Measurements from ENCODE around the gene CARD14. TPM values are rescaled to one million over a fixed set of nuclear protein-coding genes. Genes with fewer than 3 reads are reported as not detected.
"Not testable (repeated sequence)": the region's sequence is repeated elsewhere in the genome, so short reads cannot be mapped to it uniquely, and the experiment has no call there.

The CARD14 gene
- total RNA-seq, 1 donor from 2014 or later, result 0.12 TPM

DNA sequence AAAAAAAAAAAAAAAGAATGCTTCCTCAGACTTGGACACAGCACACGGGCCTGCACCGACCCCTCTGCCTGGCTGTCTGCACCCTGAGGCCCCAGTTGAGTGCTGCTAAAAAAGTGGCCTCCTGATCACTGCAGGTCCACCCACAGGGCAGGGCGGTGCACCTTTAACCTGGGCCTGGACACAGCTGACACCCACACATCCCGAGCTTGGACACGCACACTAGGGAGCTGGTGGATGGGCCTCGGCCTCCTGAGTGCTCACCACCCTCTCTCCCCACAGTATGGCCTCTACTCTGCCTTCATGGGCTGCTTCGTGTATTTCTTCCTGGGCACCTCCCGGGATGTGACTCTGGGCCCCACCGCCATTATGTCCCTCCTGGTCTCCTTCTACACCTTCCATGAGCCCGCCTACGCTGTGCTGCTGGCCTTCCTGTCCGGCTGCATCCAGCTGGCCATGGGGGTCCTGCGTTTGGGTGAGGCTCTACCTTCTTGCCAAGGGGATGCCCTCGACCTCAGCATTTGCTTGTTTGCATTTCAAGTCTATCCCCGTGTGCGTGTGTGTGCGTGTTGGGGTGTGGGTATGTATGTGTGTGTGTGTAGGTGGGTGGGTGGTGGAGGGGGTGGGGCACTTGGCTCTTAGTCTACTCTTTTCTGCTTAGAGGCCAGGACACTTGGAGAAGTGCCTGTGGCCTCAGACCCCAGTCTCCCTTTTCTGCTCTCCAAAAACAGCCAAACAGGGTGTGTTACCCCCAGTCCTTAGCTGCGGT is 52.7 kb downstream of the CARD14 start:
- DNase-seq (ENCODE audit: extremely low read depth, low read depth, low spot score), result no peak

DNA sequence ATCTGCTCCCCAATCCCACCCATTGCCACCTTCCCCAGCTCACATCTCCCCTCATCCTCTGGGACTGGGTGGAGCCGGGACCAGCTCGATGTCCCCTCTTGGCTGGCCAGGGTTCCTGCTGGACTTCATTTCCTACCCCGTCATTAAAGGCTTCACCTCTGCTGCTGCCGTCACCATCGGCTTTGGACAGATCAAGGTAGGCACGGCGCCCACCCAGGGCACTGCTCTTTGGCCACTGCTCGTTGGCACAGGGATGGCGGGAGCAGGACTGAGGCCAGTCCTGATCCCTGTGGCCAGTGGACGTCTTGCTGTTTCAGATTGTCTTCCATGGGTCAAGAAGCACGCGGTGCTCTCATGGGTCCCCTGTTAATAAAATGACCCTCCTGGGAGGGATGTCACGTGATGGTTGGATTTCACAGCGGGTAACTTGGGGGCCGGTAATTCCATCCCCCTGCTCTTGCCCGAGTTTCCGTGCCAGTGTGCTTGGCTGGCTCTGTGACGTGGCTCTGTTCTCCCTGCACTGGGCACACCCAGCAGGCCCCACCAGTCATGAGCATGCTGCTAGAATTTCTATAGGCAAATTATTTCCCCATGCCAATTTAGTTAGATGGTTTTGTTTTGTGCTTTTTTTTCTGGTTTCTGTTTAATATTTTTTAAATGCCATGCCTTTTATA is 53.4 kb downstream of the CARD14 start:
- no peak for DNase-seq (ENCODE audit: extremely low read depth, low read depth, low spot score)

DNA sequence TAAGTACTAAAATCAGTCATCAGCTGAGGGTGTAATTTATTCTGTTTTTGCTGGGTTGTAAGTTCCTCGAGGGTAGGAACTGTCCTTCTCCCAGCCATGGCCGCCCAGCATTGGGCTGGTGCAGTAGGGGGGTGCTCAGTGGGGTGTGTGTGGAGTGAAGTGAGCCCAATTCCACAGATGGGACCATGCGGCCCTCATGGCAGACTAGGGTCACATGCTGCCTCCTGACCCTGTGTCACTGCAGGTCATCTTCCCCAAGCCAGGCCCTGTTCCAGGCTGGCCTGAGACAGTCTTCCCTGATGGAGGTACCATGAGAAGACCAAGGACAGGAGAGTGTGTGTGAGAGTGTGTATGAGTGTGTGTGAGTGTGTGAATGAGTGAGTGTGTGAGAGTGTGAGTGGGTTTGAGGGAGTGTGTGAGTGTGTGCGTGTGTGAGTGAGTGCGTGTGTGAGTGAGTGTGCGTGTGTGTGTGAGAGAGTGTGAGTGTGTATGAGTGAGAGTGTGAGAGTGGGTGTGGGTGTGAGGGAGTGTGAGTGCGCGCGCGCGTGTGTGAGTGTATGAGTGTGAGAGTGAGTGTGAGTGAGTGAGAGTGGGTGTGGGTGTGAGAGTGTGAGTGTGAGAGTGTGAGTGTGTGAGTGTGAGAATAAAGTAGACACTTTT is 54.1 kb downstream of the CARD14 start:
- no peak for DNase-seq (ENCODE audit: extremely low read depth, low read depth, low spot score)

DNA sequence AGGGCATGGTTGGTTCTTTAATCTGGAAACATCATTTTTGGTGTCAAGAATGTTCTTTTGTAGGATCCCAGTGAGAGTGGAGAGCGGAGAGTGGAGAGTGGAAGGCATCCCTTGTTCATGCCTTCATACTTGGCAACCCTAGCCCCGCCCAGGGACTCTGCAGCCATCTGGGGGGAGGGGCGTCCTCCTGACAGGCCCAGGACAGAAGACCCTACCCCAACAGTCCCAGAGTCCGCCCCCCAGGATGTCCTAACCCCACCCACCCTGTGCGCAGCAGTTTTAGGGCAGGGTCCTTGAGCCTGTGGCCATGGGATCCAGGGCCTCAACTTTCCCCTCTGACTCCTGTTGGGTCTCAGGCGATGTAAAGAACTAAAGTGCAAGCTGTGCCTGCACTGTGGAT is 54.9 kb downstream of the CARD14 start:
- no peak for DNase-seq (ENCODE audit: extremely low read depth, low read depth, low spot score)

DNA sequence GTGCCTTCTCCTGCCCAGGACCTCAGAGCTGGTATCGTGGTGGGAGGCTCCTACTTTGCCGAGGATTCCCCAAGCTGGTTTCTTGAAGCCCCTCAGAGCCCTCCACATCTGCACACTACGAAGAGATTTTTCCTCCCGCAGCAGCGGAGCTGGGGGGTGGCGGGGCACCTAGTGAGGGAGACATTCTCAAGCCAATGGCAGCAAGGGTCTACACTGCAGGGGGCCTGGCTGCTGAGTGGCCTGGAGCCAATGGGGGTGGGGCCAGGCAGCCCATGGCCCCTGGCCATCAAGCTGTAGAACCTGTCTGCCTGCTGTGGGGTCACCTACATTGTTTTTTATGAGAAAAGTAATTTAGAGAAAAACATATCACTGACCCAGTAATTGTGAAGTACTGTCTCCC is 55.4 kb downstream of the CARD14 start:
- no peak for DNase-seq (ENCODE audit: extremely low read depth, low read depth, low spot score)

DNA sequence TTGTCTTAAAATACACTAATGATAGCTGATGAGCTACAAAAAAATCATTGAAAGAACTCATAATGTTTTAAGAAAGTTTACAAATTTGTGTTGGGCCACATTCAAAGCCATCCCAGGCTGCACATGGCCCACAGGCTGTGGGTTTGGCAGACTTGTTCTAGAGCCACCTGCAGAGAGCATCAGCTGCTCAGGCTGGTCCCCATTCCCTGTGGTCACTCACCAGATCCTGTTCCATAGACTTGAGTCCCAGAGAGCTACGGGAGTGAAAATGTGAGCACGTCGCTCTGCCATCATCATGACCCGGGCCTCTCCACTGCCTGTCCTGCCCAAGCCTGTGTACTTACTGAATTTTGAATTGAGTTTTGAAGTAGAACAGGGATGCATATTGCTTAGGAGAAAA is 57.3 kb downstream of the CARD14 start:
- no peak for DNase-seq (ENCODE audit: extremely low read depth, low read depth, low spot score)

DNA sequence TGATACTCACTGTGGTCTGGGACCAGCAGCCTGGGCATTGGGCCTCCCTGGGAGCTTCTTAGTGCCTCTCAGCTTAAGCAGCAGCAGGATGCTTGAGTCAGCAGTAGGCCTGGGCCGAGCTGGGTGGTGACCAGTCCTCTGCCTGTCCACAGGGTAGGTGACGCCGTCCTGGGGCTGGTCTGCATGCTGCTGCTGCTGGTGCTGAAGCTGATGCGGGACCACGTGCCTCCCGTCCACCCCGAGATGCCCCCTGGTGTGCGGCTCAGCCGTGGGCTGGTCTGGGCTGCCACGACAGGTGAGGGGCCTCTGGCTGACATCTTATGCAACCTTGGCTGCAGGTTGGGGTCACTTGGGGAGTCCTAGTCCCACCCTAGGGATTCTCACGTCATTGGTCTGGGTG is 57.8 kb downstream of the CARD14 start:
- no peak for DNase-seq (ENCODE audit: extremely low read depth, low read depth, low spot score)

DNA sequence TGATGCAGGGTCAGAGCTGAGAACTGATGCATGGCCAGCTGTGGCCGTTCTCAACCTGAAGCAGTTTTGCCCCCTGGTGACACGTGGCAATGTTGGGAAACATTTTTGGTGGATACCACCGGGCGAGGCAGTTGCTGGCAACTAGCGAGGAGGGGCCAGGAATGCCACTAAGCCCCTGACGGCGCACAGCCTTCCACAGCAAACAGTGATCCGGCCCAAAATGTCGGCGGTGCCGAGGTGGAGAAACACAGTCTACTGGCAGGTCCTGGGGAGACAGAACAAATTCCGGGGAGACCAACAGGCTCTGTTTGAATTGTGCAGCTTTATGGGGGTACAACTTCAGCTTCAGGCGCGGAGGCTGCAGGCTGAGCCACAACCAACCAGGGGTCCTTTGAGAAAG is 58.6 kb downstream of the CARD14 start:
- DNase-seq (ENCODE audit: extremely low read depth, low read depth, low spot score), result no peak

DNA sequence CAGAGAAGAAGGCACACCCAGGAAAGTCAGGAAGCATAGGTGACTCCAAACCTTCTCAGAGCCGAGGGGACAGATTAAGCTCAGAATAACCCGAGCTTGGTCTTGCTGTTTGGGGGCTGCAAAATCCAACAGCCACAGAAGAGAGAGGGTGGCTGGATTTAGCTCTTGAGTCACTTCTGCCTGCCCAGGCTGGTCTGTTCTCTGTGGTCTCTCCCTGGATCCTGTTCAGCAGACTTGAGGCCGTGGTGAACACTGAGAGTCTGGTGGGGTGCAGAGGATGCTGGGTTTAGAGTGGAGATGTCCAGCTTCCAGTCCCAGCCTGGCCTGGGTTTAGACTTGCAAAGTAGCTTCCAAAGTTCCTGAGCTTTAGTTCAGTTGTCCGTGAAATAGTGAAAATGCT is 59.2 kb downstream of the CARD14 start:
- no peak for DNase-seq (ENCODE audit: extremely low read depth, low read depth, low spot score)

DNA sequence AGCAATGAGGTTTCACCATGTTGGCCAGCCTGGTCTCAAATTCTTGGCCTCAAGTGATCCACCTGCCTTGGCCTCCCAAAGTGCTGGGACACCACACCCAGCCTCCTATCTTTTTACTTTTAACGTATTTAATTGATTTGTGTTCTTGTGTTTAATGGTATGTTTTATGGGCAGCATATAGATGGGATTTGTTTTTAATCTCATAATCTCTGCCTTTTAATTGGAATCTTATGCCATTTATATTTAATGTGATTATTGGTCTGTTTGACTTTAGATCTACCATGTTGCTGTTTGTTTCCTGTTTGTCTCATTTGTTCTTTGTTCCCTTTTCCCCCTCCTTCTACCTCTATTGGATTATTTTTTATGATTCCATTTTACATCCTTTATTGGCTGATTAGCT is 62.6 kb downstream of the CARD14 start:
- DNase-seq (ENCODE audit: extremely low read depth, low read depth, low spot score), result no peak

DNA sequence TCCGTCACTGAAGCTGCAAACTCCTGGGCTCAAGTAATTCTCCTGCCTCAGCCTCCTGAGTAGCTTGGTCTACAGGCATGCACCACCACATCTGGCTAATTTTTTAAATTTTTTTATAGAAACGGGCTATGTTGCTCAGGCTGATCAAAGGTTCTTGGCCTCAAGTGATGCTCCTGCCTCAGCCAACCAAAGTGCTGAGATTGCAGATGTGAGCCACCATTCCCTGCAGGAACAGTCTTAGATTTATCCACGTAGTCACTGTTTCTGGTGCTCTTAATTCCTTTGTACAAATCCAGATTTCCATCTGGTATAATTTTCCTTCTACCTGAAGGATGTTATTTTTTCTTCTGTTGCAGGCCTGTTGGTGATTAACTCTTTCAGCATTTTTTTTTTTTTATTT is 63.4 kb downstream of the CARD14 start:
- DNase-seq (ENCODE audit: extremely low read depth, low read depth, low spot score), result no peak

DNA sequence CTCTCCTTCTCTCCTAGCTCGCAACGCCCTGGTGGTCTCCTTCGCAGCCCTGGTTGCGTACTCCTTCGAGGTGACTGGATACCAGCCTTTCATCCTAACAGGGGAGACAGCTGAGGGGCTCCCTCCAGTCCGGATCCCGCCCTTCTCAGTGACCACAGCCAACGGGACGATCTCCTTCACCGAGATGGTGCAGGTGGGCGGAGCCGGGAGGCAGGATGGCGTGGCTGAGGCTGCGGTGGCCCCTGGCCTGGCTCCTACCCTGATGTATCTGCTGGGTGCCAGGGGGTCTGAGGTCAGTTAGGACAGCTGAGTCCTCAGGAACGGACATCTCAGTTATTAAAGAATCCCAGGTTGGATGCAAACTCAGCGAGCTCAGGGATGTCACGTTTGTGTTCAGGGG is 67.1 kb downstream of the CARD14 start:
- DNase-seq (ENCODE audit: extremely low read depth, low read depth, low spot score), result no peak

DNA sequence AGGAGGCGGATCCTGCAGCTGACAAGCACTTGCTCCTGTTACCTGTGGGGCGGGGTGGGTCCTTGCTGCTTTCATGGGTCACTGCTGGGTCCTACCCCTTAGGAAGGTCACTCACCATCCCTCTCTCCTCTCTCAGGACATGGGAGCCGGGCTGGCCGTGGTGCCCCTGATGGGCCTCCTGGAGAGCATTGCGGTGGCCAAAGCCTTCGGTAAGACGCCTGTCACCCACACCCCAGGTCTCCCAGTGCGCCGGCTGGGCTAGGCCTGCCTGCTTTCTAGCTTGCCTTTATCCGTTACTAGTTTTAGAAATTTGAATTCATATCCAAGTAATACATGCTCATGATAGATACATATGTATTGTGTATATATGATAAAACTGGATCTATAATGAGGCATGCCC is 67.6 kb downstream of the CARD14 start:
- no peak for DNase-seq (ENCODE audit: extremely low read depth, low read depth, low spot score)

DNA sequence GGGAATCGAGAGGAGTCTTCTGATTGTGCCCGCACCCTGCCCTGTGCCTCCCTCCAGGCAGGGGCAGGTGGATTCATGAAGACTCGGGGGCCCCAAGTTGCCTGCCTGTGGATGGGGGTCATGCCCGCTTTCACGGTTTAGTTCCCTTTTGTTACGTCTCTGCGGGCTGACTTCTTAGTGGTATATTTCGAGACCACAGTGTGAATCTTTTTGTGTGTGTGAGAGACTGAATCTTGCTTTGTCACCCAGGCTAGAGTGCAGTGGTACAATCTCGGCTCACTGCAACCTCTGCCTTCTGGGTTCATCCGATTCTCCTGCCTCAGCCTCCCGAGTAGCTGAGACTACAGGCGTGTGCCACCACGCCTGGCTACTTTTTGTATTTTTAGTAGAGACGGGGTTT is 72.7 kb downstream of the CARD14 start:
- no peak for DNase-seq (ENCODE audit: extremely low read depth, low read depth, low spot score)

DNA sequence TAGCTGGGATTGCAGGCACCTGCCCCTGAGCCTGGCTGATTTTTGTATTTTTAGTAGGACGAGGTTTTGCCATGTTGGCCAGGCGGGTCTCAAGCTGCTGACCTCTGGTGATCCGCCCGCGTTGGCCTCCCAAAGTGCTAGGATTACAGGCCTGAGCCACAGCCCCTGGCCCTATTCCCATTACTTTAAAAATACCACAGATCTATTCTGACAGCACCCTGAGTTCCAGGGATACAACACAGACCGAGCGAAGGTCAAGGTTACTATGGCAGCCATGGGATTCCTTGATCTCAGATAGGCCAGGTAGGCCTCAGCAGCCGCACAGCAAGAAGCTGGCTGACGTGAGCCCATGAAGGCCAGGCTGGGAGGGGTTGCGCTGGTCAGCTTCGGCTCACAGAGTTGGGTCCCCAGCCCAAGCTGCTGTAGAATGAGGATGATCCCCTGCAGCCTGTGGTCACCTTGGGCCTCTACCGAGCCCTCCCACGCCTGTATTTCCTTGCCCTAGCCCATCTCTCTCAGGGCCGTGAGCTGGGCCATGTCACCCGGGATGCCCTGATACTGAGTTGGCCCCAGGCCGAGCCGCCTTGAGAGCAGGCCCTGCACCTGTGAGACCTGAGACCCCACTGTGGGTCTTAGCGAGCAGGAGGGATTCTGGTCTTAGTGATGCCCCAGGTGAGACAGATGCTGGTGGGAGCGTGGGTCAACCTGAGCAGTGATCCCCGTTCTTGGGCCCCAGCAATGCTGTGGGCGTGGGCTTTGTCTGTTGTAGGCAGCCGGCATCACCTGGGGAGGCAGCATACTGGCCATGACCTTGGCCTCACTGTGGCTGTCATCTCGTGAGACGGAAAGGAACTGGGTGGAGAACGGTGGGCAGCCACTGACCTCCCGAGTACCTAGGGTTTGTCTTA is 74.0 kb downstream of the CARD14 start:
- DNase-seq (ENCODE audit: extremely low read depth, low read depth, low spot score), result no peak

DNA sequence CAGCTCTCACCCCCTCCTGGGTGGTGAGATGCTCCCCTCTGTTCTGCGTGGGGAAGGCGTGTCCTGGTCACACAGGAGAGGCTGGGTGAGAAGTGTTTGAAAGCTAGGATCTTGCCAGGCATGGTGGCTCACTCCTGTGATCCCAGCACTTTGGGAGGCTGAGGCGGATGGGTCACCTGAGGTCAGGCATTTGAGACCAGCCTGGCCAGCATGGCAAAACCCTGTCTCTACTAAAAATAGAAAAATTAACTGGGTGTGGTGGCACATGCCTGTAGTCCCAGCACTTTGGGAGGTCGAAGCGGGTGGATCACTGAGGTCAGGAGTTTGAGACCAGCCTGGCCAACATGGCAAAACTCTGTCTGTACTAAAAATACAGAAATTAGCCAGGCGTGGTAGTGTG is 74.6 kb downstream of the CARD14 start:
- not testable (repeated sequence) for DNase-seq (ENCODE audit: extremely low read depth, low read depth, low spot score)

DNA sequence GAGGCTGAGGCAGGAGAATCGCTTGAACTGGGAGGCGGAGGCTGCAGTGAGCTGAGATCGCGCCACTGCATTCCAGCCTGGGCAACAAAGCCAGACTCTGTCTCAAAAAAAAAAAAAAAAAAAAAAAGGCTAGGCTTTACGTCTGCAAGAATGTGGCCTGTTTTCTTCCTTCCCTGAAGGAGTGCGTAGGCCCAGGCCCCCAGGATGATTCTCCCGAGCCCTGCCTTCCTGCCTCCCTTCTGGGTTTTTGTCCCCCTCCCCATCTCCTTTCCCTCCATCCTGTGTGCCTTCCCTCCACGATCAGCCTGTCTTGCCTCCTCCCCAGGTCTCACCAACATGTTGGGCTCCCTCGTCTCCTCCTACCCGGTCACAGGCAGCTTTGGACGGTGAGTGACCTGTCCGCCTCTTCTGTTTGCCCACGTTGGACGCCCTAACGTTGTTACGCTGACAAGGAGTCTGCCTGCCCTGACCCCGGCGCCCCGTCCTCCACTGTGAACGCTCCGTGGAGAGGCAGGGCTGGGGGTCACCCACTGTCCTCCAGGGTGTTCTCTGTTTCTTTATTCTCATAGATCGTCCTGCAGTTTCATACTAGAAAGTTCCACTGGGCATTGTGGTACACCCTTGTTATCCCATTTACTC is 75.2 kb downstream of the CARD14 start:
- no peak for DNase-seq (ENCODE audit: extremely low read depth, low read depth, low spot score)

DNA sequence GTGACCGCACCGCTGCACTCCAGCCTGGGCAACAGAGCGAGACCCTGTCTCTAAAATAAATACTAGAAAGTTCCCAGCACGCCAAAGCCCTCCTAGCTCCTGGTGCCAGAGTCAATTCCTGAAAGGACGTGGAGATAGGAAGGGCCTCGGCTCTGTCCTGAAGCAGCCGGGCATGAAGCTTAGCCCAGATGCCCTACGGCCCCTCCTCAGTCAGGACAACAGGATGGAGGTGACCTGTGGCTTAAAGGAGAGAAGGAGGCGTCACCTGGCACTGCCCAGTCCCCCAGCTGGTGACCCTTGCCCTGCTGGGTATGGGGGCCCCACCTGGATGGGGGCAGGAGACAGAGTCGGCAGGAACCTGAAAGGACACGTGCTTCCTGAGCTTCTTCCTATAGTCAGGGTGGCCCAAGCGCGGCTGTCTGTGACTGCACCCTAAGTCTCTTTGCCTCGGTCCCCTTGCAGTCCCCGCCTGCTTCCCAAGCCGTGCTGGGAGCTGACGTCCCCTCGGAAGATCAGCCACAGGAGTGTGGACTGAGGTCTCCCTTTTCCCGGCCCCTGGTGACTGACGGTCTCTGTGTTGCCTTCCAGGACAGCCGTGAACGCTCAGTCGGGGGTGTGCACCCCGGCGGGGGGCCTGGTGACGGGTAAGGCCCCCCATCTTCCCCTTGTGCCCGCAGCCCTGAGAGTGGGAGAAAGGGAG is 75.9 kb downstream of the CARD14 start:
- DNase-seq (ENCODE audit: extremely low read depth, low read depth, low spot score), result no peak

DNA sequence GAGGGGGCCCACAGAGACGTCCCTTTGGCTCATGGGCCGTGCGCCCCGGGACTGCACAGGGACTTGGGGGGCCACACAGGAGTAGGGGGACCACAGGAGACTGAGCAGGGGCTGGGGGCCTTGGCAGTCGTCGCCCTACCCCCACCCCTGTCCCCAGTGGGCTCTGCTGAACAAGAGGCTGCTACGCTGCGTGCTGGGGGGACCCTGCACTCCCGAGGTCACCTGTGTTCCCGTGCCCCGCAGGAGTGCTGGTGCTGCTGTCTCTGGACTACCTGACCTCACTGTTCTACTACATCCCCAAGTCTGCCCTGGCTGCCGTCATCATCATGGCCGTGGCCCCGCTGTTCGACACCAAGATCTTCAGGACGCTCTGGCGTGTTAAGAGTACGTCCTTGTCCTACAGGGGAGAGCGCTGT is 76.4 kb downstream of the CARD14 start:
- DNase-seq (ENCODE audit: extremely low read depth, low read depth, low spot score), result no peak

DNA sequence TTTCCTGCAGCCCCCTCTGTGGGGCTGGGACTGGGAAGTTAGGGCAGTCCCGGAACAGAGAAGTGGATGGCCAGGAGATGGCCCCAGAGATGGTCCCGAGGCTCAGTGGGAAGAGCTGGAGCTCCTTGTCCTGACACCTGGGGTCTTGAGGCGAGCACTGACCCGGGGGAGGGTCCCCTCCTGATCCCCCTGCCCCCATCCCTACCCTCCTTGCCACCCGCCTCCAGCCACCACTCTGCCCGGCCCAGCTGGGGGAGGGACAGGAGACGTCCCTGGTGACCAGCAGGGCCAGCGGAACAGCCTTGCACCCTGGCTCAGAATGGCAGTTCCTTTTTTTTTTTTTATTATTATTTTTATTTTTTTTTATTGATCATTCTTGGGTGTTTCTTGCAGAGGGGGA is 76.9 kb downstream of the CARD14 start:
- DNase-seq (ENCODE audit: extremely low read depth, low read depth, low spot score), result no peak
